ENCODE measurements around the gene SLC6A19.

GRCh38 chr5:1186351-1187233 is 14.8 kb upstream of the SLC6A19 start:
- TF ChIP-seq CTCF (IDR thresholded peaks at IDR 0.05; ENCODE audit: low read depth, low read length) (no peak), EZH2phosphoT487 (IDR thresholded peaks at IDR 0.05; ENCODE audit: low read depth) (no peak)

All from OCI-LY3 (cell line).